SK-N-SH treated with all-trans-retinoic acid at 6 μM for 48 hours (cell line): Measurements from ENCODE around the gene SLC6A18.

Experiments
- ATAC-seq: fragments of 200-7000 bp; cut with Tn5 transposase; 3 replicates; pipeline ENCODE4 v1.9.1; 2020; ENCODE audit warnings: mild to moderate bottlenecking, moderate library complexity
- ARNTL ChIP-seq: fragments of 450-650 bp; formaldehyde crosslinking; IDR thresholded peaks from 2 replicates; pipeline ENCODE4 v1.5.0; 2020; ENCODE audit warnings: low read depth, mild to moderate bottlenecking, moderate library complexity, borderline replicate concordance
- BACH2 ChIP-seq: fragments of 250-450 bp; sonication (Bioruptor Pico); IDR thresholded peaks from 2 replicates; pipeline ENCODE4 v1.9.0; 2021; ENCODE audit warnings: mild to moderate bottlenecking, borderline replicate concordance
- GLIS3 ChIP-seq: fragments of 250-450 bp; sonication (Bioruptor Pico); IDR thresholded peaks from 2 replicates; pipeline ENCODE4 v1.5.0; 2020; ENCODE audit warnings: mild to moderate bottlenecking, moderate library complexity
- OSR1 ChIP-seq: fragments of 250-450 bp; sonication (Bioruptor Pico); IDR thresholded peaks from 2 replicates; pipeline ENCODE4 v1.8.0; 2022; ENCODE audit warnings: moderate library complexity, mild to moderate bottlenecking, inconsistent platforms
- PPARA ChIP-seq: fragments of 250-450 bp; sonication (Bioruptor Pico); IDR thresholded peaks from 2 replicates; pipeline ENCODE4 v1.5.0; 2020; ENCODE audit warnings: mild to moderate bottlenecking, borderline replicate concordance
- RARB ChIP-seq: fragments of 250-450 bp; sonication (Bioruptor Pico); IDR thresholded peaks from 2 replicates; pipeline ENCODE4 v1.8.0; 2021; ENCODE audit warnings: mild to moderate bottlenecking, moderate library complexity
- SNAI2 ChIP-seq: fragments of 250-450 bp; sonication (Bioruptor Pico); IDR thresholded peaks from 2 replicates; pipeline ENCODE4 v1.5.0; 2020; ENCODE audit warnings: mild to moderate bottlenecking, moderate library complexity
- ZC3H10 ChIP-seq: fragments of 250-450 bp; sonication (Bioruptor Pico); IDR thresholded peaks from 2 replicates; pipeline ENCODE4 v1.5.1; 2021; ENCODE audit warnings: mild to moderate bottlenecking, moderate library complexity
- ZFP3 ChIP-seq: fragments of 250-450 bp; sonication (Bioruptor Pico); IDR thresholded peaks from 2 replicates; pipeline ENCODE4 v1.5.0; 2020; ENCODE audit warnings: mild to moderate bottlenecking, moderate library complexity
- ZFP30 ChIP-seq: fragments of 450-650 bp; formaldehyde crosslinking; IDR thresholded peaks from 2 replicates; pipeline ENCODE4 v1.5.0; 2022; ENCODE audit warnings: mild to moderate bottlenecking, moderate library complexity
- ZNF565 ChIP-seq: fragments of 450-650 bp; formaldehyde crosslinking; conservative IDR thresholded peaks from 2 replicates; pipeline ENCODE4 v1.5.0; 2020; ENCODE audit warnings: low read depth, mild to moderate bottlenecking, moderate library complexity
- ZNF70 ChIP-seq: fragments of 450-650 bp; formaldehyde crosslinking; IDR thresholded peaks from 2 replicates; pipeline ENCODE4 v1.5.0; 2020; ENCODE audit warnings: mild to moderate bottlenecking, moderate library complexity
- ZNF8 ChIP-seq: fragments of 450-650 bp; formaldehyde crosslinking; IDR thresholded peaks from 2 replicates; pipeline ENCODE4 v1.5.0; 2020; ENCODE audit warnings: mild to moderate bottlenecking, moderate library complexity
- TF ChIP-seq, protein P1 (sequence below): fragments of 250-450 bp; sonication (Bioruptor Pico); IDR thresholded peaks from 2 replicates; pipeline ENCODE4 v1.5.1; 2020; ENCODE audit warnings: low read depth, mild to moderate bottlenecking, moderate library complexity
- TF ChIP-seq, protein P2 (sequence below): fragments of 250-450 bp; sonication (Bioruptor Pico); IDR thresholded peaks from 2 replicates; pipeline ENCODE4 v1.5.0; 2020; ENCODE audit warnings: mild to moderate bottlenecking, moderate library complexity
- TF ChIP-seq, protein P3 (sequence below): fragments of 250-450 bp; sonication (Bioruptor Pico); IDR thresholded peaks from 2 replicates; pipeline ENCODE4 v1.8.0; 2020; ENCODE audit warnings: mild to moderate bottlenecking, moderate library complexity, borderline replicate concordance

SLC6A18 gene

DNA sequence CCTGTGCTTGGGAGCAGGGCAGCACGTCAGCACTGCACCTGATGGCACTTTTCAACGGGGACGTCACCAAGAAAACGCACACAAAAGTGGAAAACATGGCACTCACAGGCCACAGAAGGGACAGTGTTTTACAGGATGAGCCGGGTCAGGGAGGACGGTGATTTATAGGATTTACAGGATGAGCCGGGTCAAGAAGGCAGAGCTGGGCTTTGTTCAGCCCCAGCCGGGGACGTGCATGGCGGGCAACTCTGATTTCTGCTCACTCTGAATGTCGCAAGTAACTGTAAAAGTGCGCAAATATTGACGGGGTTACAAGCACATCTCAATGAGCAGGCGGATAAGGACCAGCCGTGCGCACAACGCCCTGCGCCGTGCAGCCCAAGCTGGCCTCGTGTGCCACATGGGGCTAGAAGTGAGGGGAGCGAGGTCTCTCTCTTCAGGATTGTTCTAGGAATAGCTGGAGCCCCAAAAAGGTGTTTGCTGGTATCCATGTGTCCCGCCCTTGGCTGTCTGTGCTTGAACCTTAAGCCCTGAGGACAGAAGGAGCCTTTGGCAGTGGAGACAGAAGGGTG is 16.4 kb downstream of the SLC6A18 start (continued):
- no peak for TF ChIP-seq OSR1
- TF ChIP-seq, protein P1, sequence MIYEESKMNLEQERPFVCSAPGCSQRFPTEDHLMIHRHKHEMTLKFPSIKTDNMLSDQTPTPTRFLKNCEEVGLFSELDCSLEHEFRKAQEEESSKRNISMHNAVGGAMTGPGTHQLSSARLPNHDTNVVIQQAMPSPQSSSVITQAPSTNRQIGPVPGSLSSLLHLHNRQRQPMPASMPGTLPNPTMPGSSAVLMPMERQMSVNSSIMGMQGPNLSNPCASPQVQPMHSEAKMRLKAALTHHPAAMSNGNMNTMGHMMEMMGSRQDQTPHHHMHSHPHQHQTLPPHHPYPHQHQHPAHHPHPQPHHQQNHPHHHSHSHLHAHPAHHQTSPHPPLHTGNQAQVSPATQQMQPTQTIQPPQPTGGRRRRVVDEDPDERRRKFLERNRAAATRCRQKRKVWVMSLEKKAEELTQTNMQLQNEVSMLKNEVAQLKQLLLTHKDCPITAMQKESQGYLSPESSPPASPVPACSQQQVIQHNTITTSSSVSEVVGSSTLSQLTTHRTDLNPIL (CRISPR knock-in tag), result no peak
- TF ChIP-seq ZFP30 (CRISPR knock-in tag), result no peak
- no peak for TF ChIP-seq ARNTL
- TF ChIP-seq PPARA, result no peak
- no peak for TF ChIP-seq ZNF70
- TF ChIP-seq GLIS3, result no peak

DNA sequence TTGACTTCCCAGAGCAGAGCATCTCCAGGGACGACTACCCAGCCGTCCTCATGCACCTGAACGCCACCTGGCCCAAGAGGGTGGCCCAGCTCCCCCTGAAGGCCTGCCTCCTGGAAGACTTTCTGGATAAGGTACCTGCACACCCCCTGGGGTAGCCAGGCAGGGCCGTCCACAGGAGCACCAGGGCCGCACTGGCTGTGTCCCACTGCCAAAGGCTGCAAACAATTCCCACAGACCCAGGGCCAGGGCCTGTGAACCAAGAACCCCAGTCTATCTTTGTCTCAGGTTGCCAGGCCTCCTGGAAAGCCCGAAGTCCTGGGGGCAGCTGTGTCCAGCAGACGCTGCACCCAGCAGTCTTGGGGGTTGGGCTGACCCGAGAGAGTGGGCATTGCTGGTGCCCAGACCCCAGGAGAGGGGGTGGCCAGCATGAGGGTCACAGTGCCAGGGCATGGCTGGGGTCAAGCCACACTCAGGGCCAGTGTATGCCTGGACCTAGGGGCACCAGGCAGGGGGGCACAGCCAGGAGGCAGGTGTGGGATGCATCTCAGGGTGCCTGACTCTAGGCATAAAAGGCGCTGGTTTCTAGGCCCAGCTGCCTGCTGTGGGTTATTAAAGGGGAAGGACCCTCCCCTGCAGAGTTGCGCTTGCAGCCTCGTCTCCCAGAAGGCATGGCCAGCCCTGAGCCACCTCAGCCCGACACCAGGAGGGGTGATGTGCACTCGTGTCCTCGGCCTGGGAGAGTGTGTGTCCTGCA is 17.7 kb downstream of the SLC6A18 start:
- no peak for ATAC-seq
- TF ChIP-seq ARNTL (no peak), RARB (CRISPR knock-in tag) (no peak), ZC3H10 (CRISPR knock-in tag) (no peak), PPARA (no peak)

DNA sequence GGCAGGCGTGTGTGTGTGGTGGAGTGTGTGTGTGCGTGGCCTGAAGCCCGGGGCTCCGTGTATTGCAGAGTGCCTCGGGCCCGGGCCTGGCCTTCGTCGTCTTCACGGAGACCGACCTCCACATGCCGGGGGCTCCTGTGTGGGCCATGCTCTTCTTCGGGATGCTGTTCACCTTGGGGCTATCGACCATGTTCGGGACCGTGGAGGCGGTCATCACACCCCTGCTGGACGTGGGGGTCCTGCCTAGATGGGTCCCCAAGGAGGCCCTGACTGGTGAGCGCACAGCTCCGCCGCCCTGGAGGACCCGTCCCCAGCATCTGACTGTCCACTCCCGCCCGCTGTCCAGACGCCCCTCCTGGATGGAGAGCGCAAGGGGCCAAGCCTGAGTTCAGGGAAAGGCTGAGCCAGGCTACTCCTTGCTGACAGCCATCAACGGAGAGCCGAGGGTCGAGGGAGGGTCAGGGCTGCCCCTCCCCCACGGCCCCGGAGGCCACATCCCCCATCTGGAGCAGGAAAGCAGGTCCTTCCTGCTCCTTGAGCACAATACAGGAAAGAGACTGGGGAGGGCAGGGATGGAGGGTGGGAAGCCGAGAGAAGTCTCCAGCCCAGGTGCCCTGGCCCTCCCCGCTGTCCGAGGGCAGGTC is 18.4 kb downstream of the SLC6A18 start:
- no peak for ATAC-seq
- TF ChIP-seq SNAI2 (CRISPR knock-in tag) (no peak), ZNF565 (no peak), ZFP3 (CRISPR knock-in tag) (no peak), ZNF8 (CRISPR knock-in tag) (no peak)
- TF ChIP-seq, protein P2, sequence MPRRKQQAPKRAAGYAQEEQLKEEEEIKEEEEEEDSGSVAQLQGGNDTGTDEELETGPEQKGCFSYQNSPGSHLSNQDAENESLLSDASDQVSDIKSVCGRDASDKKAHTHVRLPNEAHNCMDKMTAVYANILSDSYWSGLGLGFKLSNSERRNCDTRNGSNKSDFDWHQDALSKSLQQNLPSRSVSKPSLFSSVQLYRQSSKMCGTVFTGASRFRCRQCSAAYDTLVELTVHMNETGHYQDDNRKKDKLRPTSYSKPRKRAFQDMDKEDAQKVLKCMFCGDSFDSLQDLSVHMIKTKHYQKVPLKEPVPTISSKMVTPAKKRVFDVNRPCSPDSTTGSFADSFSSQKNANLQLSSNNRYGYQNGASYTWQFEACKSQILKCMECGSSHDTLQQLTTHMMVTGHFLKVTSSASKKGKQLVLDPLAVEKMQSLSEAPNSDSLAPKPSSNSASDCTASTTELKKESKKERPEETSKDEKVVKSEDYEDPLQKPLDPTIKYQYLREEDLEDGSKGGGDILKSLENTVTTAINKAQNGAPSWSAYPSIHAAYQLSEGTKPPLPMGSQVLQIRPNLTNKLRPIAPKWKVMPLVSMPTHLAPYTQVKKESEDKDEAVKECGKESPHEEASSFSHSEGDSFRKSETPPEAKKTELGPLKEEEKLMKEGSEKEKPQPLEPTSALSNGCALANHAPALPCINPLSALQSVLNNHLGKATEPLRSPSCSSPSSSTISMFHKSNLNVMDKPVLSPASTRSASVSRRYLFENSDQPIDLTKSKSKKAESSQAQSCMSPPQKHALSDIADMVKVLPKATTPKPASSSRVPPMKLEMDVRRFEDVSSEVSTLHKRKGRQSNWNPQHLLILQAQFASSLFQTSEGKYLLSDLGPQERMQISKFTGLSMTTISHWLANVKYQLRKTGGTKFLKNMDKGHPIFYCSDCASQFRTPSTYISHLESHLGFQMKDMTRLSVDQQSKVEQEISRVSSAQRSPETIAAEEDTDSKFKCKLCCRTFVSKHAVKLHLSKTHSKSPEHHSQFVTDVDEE (CRISPR knock-in tag), result no peak
- TF ChIP-seq, protein P3, sequence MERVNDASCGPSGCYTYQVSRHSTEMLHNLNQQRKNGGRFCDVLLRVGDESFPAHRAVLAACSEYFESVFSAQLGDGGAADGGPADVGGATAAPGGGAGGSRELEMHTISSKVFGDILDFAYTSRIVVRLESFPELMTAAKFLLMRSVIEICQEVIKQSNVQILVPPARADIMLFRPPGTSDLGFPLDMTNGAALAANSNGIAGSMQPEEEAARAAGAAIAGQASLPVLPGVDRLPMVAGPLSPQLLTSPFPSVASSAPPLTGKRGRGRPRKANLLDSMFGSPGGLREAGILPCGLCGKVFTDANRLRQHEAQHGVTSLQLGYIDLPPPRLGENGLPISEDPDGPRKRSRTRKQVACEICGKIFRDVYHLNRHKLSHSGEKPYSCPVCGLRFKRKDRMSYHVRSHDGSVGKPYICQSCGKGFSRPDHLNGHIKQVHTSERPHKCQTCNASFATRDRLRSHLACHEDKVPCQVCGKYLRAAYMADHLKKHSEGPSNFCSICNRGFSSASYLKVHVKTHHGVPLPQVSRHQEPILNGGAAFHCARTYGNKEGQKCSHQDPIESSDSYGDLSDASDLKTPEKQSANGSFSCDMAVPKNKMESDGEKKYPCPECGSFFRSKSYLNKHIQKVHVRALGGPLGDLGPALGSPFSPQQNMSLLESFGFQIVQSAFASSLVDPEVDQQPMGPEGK, result no peak

DNA sequence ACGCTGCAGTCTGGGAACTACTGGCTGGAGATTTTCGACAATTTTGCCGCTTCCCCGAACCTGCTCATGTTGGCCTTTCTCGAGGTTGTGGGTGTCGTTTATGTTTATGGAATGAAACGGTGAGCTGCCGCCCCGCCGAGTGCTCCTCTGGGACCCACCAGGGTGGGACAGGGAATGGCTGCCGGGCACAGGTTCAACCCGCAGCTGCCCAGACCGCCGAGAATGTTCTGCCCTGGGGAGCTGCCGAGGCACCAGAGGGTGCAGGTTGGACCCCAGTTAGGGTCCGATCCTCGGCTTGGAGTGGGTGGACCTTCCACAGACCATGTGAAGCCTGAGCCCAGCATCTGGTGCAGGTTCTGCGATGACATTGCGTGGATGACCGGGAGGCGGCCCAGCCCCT is 19.1 kb downstream of the SLC6A18 start:
- no peak for ATAC-seq
- TF ChIP-seq, protein P3, result no peak
- TF ChIP-seq ZNF70, result no peak
- no peak for TF ChIP-seq BACH2 (CRISPR knock-in tag)
- TF ChIP-seq, protein P1 (CRISPR knock-in tag), result no peak
- no peak for TF ChIP-seq ZC3H10 (CRISPR knock-in tag)
- TF ChIP-seq RARB (CRISPR knock-in tag), result no peak
- no peak for TF ChIP-seq ARNTL
- TF ChIP-seq GLIS3, result no peak
- TF ChIP-seq, protein P2 (CRISPR knock-in tag), result no peak
